ENCODE data around the gene MYPN.

The MYPN gene

DNA sequence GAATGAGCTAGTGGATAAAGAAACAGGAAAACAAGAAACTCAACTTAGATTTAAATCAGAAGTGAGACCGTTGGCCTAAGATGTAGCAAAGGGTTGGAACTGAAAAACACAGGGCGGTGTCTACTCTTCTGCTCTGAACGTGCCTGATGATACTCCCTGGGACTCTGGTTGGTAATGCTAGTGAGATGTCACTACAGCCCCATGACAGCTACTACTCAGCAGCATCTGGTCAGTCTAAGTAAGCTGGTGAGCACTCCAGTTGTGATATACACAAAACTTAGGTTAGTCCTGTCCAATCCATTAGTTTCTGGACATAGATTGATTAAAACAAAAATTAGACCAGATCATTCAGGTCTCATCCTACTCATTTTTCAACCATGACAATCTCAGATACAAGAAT is 15.4 kb downstream of the MYPN start:
- H3K27ac ChIP-seq (ENCODE audit: extremely low read depth, low read depth, low read length) = no peak overlapping the region
- ChIA-PET POLR2A (no interaction called here), CTCF (interaction anchor here (1.6 kb wide), 1 partner anchor 31 kb away, joined by 5 read pairs; no protein-coding TSS in a partner anchor)
- peaks cover 6% of the 10 kb centered on the region; the same call in 1 of the 2 replicates for H3K4me1 ChIP-seq (ENCODE audit: control insufficient read depth, insufficient read depth, low read length)
- H3K36me3 ChIP-seq (ENCODE audit: control insufficient read depth in 2 of 2, insufficient read depth in 1 of 2, low read length in 2 of 2) = no peaks in the 10 kb centered on the region
- H3K9me3 ChIP-seq (ENCODE audit: control insufficient read depth, insufficient read depth, low read depth, low read length) = no peaks in the 10 kb centered on the region
- no peak overlapping the region for H3K4me3 ChIP-seq (ENCODE audit: low read depth, low read length)
- TF ChIP-seq SCRT2 (tag by site-specific recombination; IDR thresholded peaks at IDR 0.05) = no peak
- no peak for TF ChIP-seq ZNF654 (tag by site-specific recombination; IDR thresholded peaks at IDR 0.05; ENCODE audit: low read depth)
- TF ChIP-seq, protein P1, sequence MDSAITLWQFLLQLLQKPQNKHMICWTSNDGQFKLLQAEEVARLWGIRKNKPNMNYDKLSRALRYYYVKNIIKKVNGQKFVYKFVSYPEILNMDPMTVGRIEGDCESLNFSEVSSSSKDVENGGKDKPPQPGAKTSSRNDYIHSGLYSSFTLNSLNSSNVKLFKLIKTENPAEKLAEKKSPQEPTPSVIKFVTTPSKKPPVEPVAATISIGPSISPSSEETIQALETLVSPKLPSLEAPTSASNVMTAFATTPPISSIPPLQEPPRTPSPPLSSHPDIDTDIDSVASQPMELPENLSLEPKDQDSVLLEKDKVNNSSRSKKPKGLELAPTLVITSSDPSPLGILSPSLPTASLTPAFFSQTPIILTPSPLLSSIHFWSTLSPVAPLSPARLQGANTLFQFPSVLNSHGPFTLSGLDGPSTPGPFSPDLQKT (IDR thresholded peaks at IDR 0.05; ENCODE audit: borderline replicate concordance, low read depth, low read length) = no peak
- TF ChIP-seq MZF1 (tag by site-specific recombination; IDR thresholded peaks at IDR 0.05; ENCODE audit: borderline replicate concordance) = no peak
- TF ChIP-seq ZNF394 (tag by site-specific recombination; IDR thresholded peaks at IDR 0.05; ENCODE audit: borderline replicate concordance) = no peak
- no peak for TF ChIP-seq PRDM1 (tag by site-specific recombination; IDR thresholded peaks at IDR 0.05)
- TF ChIP-seq ZNF510 (tag by site-specific recombination; IDR thresholded peaks at IDR 0.05; ENCODE audit: insufficient replicate concordance) = no peak
- no peak for TF ChIP-seq ZNF37A (tag by site-specific recombination; IDR thresholded peaks at IDR 0.05)
- TF ChIP-seq ZNF2 (tag by site-specific recombination; IDR thresholded peaks at IDR 0.05) = no peak
- no peak for TF ChIP-seq TSHZ1 (tag by site-specific recombination; IDR thresholded peaks at IDR 0.05; ENCODE audit: borderline replicate concordance)

DNA sequence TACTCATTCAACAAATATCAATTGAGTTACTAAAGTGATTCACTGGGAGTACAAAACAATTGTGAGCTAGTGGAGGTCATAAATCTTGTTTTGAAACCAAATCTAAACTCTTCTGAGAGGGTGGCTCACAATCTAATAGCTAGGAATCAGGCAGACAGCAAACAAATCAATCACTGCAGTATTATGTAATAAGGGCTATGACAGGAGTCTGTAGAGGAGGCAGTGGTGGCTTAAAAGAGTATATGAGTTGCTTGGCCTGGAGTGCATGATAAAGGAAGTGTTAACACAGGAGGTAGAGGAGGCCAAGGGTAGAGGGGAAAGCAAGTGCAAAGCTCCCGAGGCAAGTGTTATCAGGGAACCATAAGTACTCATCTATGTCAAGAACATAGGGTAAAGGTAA is 16.5 kb downstream of the MYPN start:
- peak; percentile 78; the same call in 1 of the 2 replicates for TF ChIP-seq GFI1B (tag by site-specific recombination; IDR thresholded peaks at IDR 0.05)
- no peak for TF ChIP-seq ZFP41 (tag by site-specific recombination; IDR thresholded peaks at IDR 0.05; ENCODE audit: borderline replicate concordance)
- H3K9me3 ChIP-seq (ENCODE audit: control insufficient read depth, insufficient read depth, low read depth, low read length) = no peaks in the 10 kb centered on the region
- no peaks in the 10 kb centered on the region for H3K36me3 ChIP-seq (ENCODE audit: control insufficient read depth in 2 of 2, insufficient read depth in 1 of 2, low read length in 2 of 2)
- ChIA-PET POLR2A (no interaction called here), CTCF (interaction anchor here (1.6 kb wide), 1 partner anchor 30 kb away, joined by 5 read pairs; no protein-coding TSS in a partner anchor)
- peaks cover 6% of the 10 kb centered on the region; the same call in 1 of the 2 replicates for H3K4me1 ChIP-seq (ENCODE audit: control insufficient read depth, insufficient read depth, low read length)
- H3K4me3 ChIP-seq (ENCODE audit: low read depth, low read length) = no peak overlapping the region
- no peak overlapping the region for H3K27ac ChIP-seq (ENCODE audit: extremely low read depth, low read depth, low read length)

DNA sequence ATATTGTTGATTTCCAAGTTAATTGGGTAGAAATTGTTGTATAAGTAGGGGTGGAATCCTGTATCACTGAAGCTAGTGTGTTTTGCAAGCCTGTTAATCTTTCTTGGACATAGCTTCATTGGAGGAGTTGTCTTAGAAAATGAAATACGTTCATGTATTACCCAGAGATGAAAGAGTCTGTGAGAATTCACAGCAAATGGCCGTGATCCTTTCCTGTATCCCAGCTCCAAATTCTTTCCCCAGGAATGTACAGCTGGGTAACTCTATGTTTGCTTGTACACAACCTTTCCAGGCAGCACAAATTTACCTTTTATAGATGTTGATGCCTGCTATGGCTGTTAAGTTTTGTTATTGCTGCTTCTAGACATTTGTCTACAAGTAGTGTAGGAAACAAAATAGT is 18.7 kb downstream of the MYPN start:
- Histone ChIP-seq H3K27ac (ENCODE audit: extremely low read depth, low read depth, low read length) (no peak overlapping the region), H3K4me1 (ENCODE audit: control insufficient read depth, insufficient read depth, low read length) (peaks cover 6% of the 10 kb centered on the region; the same call in 1 of the 2 replicates), H3K9me3 (ENCODE audit: control insufficient read depth, insufficient read depth, low read depth, low read length) (no peaks in the 10 kb centered on the region), H3K36me3 (ENCODE audit: control insufficient read depth in 2 of 2, insufficient read depth in 1 of 2, low read length in 2 of 2) (no peaks in the 10 kb centered on the region), H3K4me3 (ENCODE audit: low read depth, low read length) (no peak overlapping the region)
- CTCF ChIA-PET = no interaction called here
- POLR2A ChIA-PET = no interaction called here
- TF ChIP-seq YY2 (tag by site-specific recombination; IDR thresholded peaks at IDR 0.05) (no peak), ZNF555 (tag by site-specific recombination; conservative IDR thresholded peaks at IDR 0.05) (no peak), ZBTB6 (tag by site-specific recombination; IDR thresholded peaks at IDR 0.05) (no peak), ZNF645 (tag by site-specific recombination; IDR thresholded peaks at IDR 0.05) (no peak), BCL6B (tag by site-specific recombination; IDR thresholded peaks at IDR 0.05) (no peak), ZNF23 (tag by site-specific recombination; IDR thresholded peaks at IDR 0.05; ENCODE audit: borderline replicate concordance) (no peak), KLF9 (tag by site-specific recombination; IDR thresholded peaks at IDR 0.05; ENCODE audit: low read depth) (no peak), ZNF10 (tag by site-specific recombination; IDR thresholded peaks at IDR 0.05) (no peak), KLF7 (tag by site-specific recombination; IDR thresholded peaks at IDR 0.05; ENCODE audit: borderline replicate concordance) (no peak), SP2 (tag by site-specific recombination; IDR thresholded peaks at IDR 0.05) (no peak)
- TF ChIP-seq, protein P2, sequence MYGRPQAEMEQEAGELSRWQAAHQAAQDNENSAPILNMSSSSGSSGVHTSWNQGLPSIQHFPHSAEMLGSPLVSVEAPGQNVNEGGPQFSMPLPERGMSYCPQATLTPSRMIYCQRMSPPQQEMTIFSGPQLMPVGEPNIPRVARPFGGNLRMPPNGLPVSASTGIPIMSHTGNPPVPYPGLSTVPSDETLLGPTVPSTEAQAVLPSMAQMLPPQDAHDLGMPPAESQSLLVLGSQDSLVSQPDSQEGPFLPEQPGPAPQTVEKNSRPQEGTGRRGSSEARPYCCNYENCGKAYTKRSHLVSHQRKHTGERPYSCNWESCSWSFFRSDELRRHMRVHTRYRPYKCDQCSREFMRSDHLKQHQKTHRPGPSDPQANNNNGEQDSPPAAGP (tag by site-specific recombination; IDR thresholded peaks at IDR 0.05) = no peak
